Neural cell (in vitro differentiated cells): ENCODE data around the gene PLSCR4.

Source experiments
- CTCF ChIP-seq: fragments of 450-650 bp; IDR thresholded peaks from 2 replicates; pipeline ENCODE4 v1.5.1; 2014; ENCODE audit warnings: antibody characterized with exemption, mild to moderate bottlenecking, moderate library complexity; ENCODE audit not compliant: poor library complexity, severe bottlenecking
- EZH2 ChIP-seq: fragments of 200-600, 300-800 bp; shearing (Covaris generic), sonication (generic); IDR thresholded peaks from 2 replicates; pipeline ENCODE4 v1.6.1; 2014; ENCODE audit warnings: antibody characterized with exemption, low read length, borderline replicate concordance, mild to moderate bottlenecking; ENCODE audit not compliant: insufficient read depth, poor library complexity, severe bottlenecking
- POLR2AphosphoS5 ChIP-seq: IDR thresholded peaks from 2 replicates; pipeline ENCODE4 v1.6.1; 2012
- RAD21 ChIP-seq: fragments of 450-650 bp; conservative IDR thresholded peaks from 2 replicates; pipeline ENCODE4 v1.6.1; 2014; ENCODE audit warnings: antibody characterized with exemption, mild to moderate bottlenecking, moderate library complexity
- REST ChIP-seq: IDR thresholded peaks from 2 replicates; pipeline ENCODE4 v1.6.1; 2012; ENCODE audit warnings: borderline replicate concordance

GRCh38 chr3:146243559-146243958 lies 7.3 kb downstream of the PLSCR4 start:
- TF ChIP-seq CTCF (no peak), RAD21 (no peak), EZH2 (no peak), REST (no peak), POLR2AphosphoS5 (no peak)
